B cell (primary cell): Measurements from ENCODE around the gene DDOST. TPM values are rescaled to one million over a fixed set of nuclear protein-coding genes. Genes with fewer than 3 reads are reported as not detected.

ENCODE experiments used
- ATAC-seq: fragments of 200-7000 bp; cut with Tn5 transposase; one replicate; pipeline ENCODE4 v1.10.0; 2021; ENCODE audit warnings: low read depth, mild to moderate bottlenecking, moderate number of reproducible peaks, moderate library complexity
- CTCF ChIA-PET: fragments of 350-600 bp; sonication (Branson Sonifier 250); formaldehyde crosslinking; loops from one replicate; lab custom pipeline; 2021; ENCODE audit warnings: antibody characterized with exemption, inconsistent platforms; lab: Charles Lee
- POLR2A ChIA-PET: fragments of 350-600 bp; sonication (Branson Sonifier 250); formaldehyde crosslinking; loops from one replicate; lab custom pipeline; 2021; ENCODE audit warnings: antibody characterized with exemption; lab: Charles Lee
- DNase-seq: peaks from one replicate; pipeline ENCODE4 v3.0.0; 2013
- H2AFZ ChIP-seq: 2 replicates; pipeline ENCODE4 v1.6.1; 2012; ENCODE audit warnings: mild to moderate bottlenecking, low read depth, low read length; ENCODE audit not compliant: insufficient read depth, poor library complexity, severe bottlenecking
- H3K27ac ChIP-seq, 2 donors: 1 replicate in 1 of 2; 2 replicates in 1 of 2; pipeline ENCODE4 v1.5.1; 2012 to 2013; ENCODE audit warnings: low read length in 2 of 2, mild to moderate bottlenecking in 2 of 2, moderate library complexity in 1 of 2
- H3K27me3 ChIP-seq, 4 experiments: fragments of 200-600 bp in 1 of 4; sonication (generic) in 1 of 4; replicated peaks in 1 of 4; 1 replicate in 2 of 4; 2 replicates in 2 of 4; pipeline versions ENCODE4 v1.6.1 to v1.7.0; 2013 to 2016; ENCODE audit warnings: low read length in 3 of 4, mild to moderate bottlenecking in 2 of 4, mixed read lengths in 1 of 4, moderate library complexity in 1 of 4; ENCODE audit not compliant: insufficient read depth in 4 of 4, control insufficient read depth in 3 of 4; ENCODE audit errors: control extremely low read depth in 1 of 4
- H3K36me3 ChIP-seq, 2 experiments: replicated peaks in 1 of 2; 1 replicate in 1 of 2; 2 replicates in 1 of 2; pipeline versions ENCODE4 v1.6.1 to v1.7.1; 2013; ENCODE audit warnings: low read length in 1 of 2; ENCODE audit not compliant: insufficient read depth in 2 of 2, control insufficient read depth in 1 of 2; ENCODE audit errors: control extremely low read depth in 1 of 2, extremely low read depth in 1 of 2
- H3K4me1 ChIP-seq, 2 donors: fragments of 200-600 bp in 1 of 2; sonication (generic) in 1 of 2; 1 replicate in 1 of 2; 2 replicates in 1 of 2; pipeline versions ENCODE4 v1.5.1 to v1.6.1; 2013 to 2017; ENCODE audit warnings: low read length in 2 of 2; ENCODE audit not compliant: control insufficient read depth in 2 of 2, insufficient read depth in 2 of 2
- H3K4me2 ChIP-seq: replicated peaks from 2 replicates; pipeline ENCODE3; 2012; ENCODE audit warnings: mild to moderate bottlenecking, low read depth, low read length; ENCODE audit not compliant: poor library complexity, severe bottlenecking
- H3K4me3 ChIP-seq, 5 experiments: fragments of 200-600 bp in 1 of 5; sonication (generic) in 1 of 5; 1 replicate in 3 of 5; 2 replicates in 2 of 5; pipeline versions ENCODE4 v1.5.1 to v1.7.0; 2011 to 2016; ENCODE audit warnings: low read length in 4 of 5, mild to moderate bottlenecking in 4 of 5, low read depth in 2 of 5, control low read depth in 1 of 5, moderate library complexity in 1 of 5; ENCODE audit not compliant: insufficient read depth in 1 of 5; ENCODE audit errors: control extremely low read depth in 1 of 5, extremely low read depth in 1 of 5
- H3K79me2 ChIP-seq: fragments of 200-600 bp; sonication (generic); one replicate; pipeline ENCODE4 v1.6.0; 2016; ENCODE audit warnings: low read length; ENCODE audit not compliant: control insufficient read depth, insufficient read depth
- H3K9ac ChIP-seq: fragments of 200-600 bp; sonication (generic); 2 replicates; pipeline ENCODE4 v1.6.1; 2017; ENCODE audit warnings: mild to moderate bottlenecking, low read length, moderate library complexity
- H3K9me3 ChIP-seq, 3 donors: one replicate each; pipeline versions ENCODE4 v1.6.1 to v1.7.1; 2013; ENCODE audit warnings: low read length in 2 of 3; ENCODE audit not compliant: control insufficient read depth in 2 of 3, insufficient read depth in 1 of 3; ENCODE audit errors: control extremely low read depth in 1 of 3
- H4K20me1 ChIP-seq: 2 replicates; pipeline ENCODE4 v1.6.0; 2012; ENCODE audit warnings: mild to moderate bottlenecking, low read length; ENCODE audit not compliant: insufficient read depth, control insufficient read depth, poor library complexity, severe bottlenecking
- H3K27ac Mint-ChIP-seq: one replicate; pipeline ENCODE4 v1.8.0; 2021; ENCODE audit warnings: mixed read lengths
- H3K27me3 Mint-ChIP-seq: one replicate; pipeline ENCODE4 v1.8.0; 2021; ENCODE audit warnings: mixed read lengths
- H3K4me1 Mint-ChIP-seq: one replicate; pipeline ENCODE4 v1.8.0; 2021; ENCODE audit warnings: mixed read lengths
- H3K4me3 Mint-ChIP-seq: one replicate; pipeline ENCODE4 v1.8.0; 2021; ENCODE audit warnings: mixed read lengths
- H3K9me3 Mint-ChIP-seq: one replicate; pipeline ENCODE4 v1.8.0; 2022; ENCODE audit warnings: mixed read lengths; ENCODE audit not compliant: insufficient read depth
- EZH2 ChIP-seq: IDR thresholded peaks from 2 replicates; pipeline ENCODE4 v1.6.1; 2012; ENCODE audit warnings: borderline replicate concordance, low read depth, mild to moderate bottlenecking, moderate library complexity, low read length; ENCODE audit not compliant: insufficient read depth, poor library complexity, severe bottlenecking
- WGBS: methylation state at CpG from one replicate; pipeline ENCODE4 v1.1.5; 2013; ENCODE audit warnings: missing lambda C conversion rate; ENCODE audit not compliant: insufficient coverage; 5-methylcytosine and 5-hydroxymethylcytosine counted together
- intact Hi-C: fragments of 100-400 bp; cut with micrococcal nuclease; formaldehyde crosslinking; loops from one replicate; pipeline ENCODE4 v1.10.0; 2022
- polyA plus RNA-seq: library from polyadenylated mRNA; depleted of rRNA; stranded (reverse); fragments of >200 nt; gene quantifications from 2 replicates; pipeline ENCODE4 v1.2.3, GENCODE V29; 2012
- total RNA-seq, 2 donors: library from RNA; stranded (reverse); fragments of 120-200 nt in 1 of 2; gene quantifications; 1 replicate in 1 of 2; 2 replicates in 1 of 2; pipeline versions ENCODE4 v1.2.3 to v1.2.4, GENCODE V29; 2013 to 2022
- TF ChIP-seq, protein P1 (sequence below): fragments of 200-600 bp; IDR thresholded peaks from one replicate; pipeline ENCODE4 v1.8.0; 2022; ENCODE audit warnings: antibody characterized with exemption, mild to moderate bottlenecking

The DDOST gene
- total and polyA plus RNA-seq, 2 donors (not counting 1 experiment from before 2014, with no cell fraction given), result 73.5 to 99.2 TPM

DNA sequence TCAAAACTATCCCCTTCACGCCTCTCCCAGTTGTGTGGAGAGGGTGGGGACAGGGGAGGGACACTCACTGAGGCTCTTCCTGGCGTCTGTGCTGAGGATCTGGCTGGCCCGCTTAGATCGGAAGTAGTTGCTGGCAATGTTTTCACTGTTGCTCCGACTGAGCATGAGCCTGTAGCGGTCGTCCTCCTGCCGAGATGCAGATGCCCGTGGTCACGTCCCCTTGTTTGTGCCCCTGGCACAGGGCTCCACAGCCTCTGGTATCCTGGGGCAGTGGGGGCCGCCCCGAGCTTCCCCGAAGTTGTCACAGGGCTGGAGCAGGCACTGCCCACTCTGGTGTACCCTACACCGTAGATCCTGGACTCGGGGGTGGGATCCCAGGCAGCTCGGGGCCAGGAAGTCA is 5.0 kb upstream of the DDOST start:
- ChIA-PET POLR2A (no interaction called here), CTCF (interaction anchor here (0.9 kb wide), 1 partner anchor 27 kb away, joined by 3 read pairs; no protein-coding TSS in a partner anchor)
- Histone ChIP-seq H3K27me3 (peaks cover 0 to 2% (median 0%) of the 10 kb centered on the region in 4 experiments), H3K9ac (no peak overlapping the region), H3K27ac (no peak overlapping the region), H3K4me1 (peaks cover 5 to 11% of the 10 kb centered on the region in 2 donors), H3K9me3 (no peaks in the 10 kb centered on the region), H3K4me2 (no peak overlapping the region), H3K36me3 (no peaks in the 10 kb centered on the region), H2AFZ (no peak overlapping the region), H3K79me2 (peaks cover 26% of the 10 kb centered on the region), H4K20me1 (no peaks in the 10 kb centered on the region), H3K4me3 (no peak overlapping the region)
- H3K27me3 Mint-ChIP-seq, result no peaks in the 10 kb centered on the region
- no peak overlapping the region for H3K4me3 Mint-ChIP-seq
- peaks cover 3% of the 10 kb centered on the region for H3K9me3 Mint-ChIP-seq
- H3K4me1 Mint-ChIP-seq, result peaks cover 16% of the 10 kb centered on the region
- no peak overlapping the region for H3K27ac Mint-ChIP-seq
- TF ChIP-seq EZH2, result no peak
- TF ChIP-seq, protein P1, sequence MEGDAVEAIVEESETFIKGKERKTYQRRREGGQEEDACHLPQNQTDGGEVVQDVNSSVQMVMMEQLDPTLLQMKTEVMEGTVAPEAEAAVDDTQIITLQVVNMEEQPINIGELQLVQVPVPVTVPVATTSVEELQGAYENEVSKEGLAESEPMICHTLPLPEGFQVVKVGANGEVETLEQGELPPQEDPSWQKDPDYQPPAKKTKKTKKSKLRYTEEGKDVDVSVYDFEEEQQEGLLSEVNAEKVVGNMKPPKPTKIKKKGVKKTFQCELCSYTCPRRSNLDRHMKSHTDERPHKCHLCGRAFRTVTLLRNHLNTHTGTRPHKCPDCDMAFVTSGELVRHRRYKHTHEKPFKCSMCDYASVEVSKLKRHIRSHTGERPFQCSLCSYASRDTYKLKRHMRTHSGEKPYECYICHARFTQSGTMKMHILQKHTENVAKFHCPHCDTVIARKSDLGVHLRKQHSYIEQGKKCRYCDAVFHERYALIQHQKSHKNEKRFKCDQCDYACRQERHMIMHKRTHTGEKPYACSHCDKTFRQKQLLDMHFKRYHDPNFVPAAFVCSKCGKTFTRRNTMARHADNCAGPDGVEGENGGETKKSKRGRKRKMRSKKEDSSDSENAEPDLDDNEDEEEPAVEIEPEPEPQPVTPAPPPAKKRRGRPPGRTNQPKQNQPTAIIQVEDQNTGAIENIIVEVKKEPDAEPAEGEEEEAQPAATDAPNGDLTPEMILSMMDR, result no peak
- DNase-seq (no peak), ATAC-seq (no peak)
- WGBS, result 88% methylated on average over 14 of the region's 16 CpGs
- intact Hi-C loops, result no loop called here

DNA sequence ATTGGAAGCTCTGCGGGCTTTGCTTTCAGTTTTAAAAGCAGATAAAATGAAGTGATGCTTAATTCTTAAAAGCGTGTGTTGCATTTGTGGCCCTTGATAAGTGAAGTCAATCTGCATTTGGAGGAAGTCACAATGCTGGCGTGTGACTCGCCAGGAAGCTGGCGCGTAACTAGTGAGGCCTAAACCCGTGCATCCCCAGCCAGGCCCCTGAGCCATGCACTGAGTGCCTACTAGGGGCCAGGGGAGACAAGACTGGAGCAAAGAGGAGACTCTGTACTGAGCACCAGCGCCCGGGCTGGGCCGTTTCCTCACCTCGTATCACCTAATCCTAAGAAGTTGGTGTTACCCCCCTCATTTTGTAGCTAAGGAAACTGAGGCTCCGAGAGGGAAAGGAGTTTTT is 4.6 kb upstream of the DDOST start:
- H3K27me3 Mint-ChIP-seq, result no peaks in the 10 kb centered on the region
- no peaks in the 10 kb centered on the region for H3K9me3 ChIP-seq
- POLR2A ChIA-PET, result no interaction called here
- H3K27me3 ChIP-seq, result peaks cover 0 to 2% (median 0%) of the 10 kb centered on the region in 4 experiments
- H3K4me3 ChIP-seq, result no peak overlapping the region
- CTCF ChIA-PET, result no interaction called here
- intact Hi-C loops, result no loop called here
- H3K4me1 ChIP-seq, result peaks cover 5 to 13% of the 10 kb centered on the region in 2 donors
- DNase-seq (no peak), ATAC-seq (no peak)
- H3K79me2 ChIP-seq, result peaks cover 30% of the 10 kb centered on the region
- H3K4me1 Mint-ChIP-seq, result peaks cover 17% of the 10 kb centered on the region
- H4K20me1 ChIP-seq, result no peaks in the 10 kb centered on the region
- H3K9ac ChIP-seq, result no peak overlapping the region
- TF ChIP-seq, protein P1, result no peak
- TF ChIP-seq EZH2, result no peak
- H3K36me3 ChIP-seq, result no peaks in the 10 kb centered on the region
- H3K9me3 Mint-ChIP-seq, result peaks cover 3% of the 10 kb centered on the region
- no peak overlapping the region for H3K27ac Mint-ChIP-seq
- H2AFZ ChIP-seq, result no peak overlapping the region
- H3K4me3 Mint-ChIP-seq, result no peak overlapping the region
- WGBS, result 76% methylated on average over 8 of the region's 12 CpGs
- H3K4me2 ChIP-seq, result no peak overlapping the region
- H3K27ac ChIP-seq, result no peak overlapping the region
